NB4 (cell line): ENCODE measurements around the gene ZBTB8OS.
"Not testable (repeated sequence)": the region's sequence is repeated elsewhere in the genome, so short reads cannot be mapped to it uniquely, and the experiment has no call there.

ENCODE experiments used
- CTCF ChIP-seq: IDR thresholded peaks from one replicate; pipeline ENCODE4 v1.5.1; 2012; ENCODE audit warnings: low read depth, low read length
- MAX ChIP-seq: IDR thresholded peaks from 2 replicates; pipeline ENCODE4 v1.6.1; 2011; ENCODE audit warnings: low read depth, low read length
- MYC ChIP-seq: IDR thresholded peaks from 2 replicates; pipeline ENCODE4 v1.6.1; 2011; ENCODE audit warnings: low read depth, low read length
- POLR2A ChIP-seq: IDR thresholded peaks from 2 replicates; pipeline ENCODE4 v1.6.1; 2011; ENCODE audit warnings: mild to moderate bottlenecking; ENCODE audit not compliant: insufficient read length; ENCODE audit errors: extremely low read depth

GRCh38 chr1:32630173-32630572, 20.2 kb downstream of the ZBTB8OS start:
- TF ChIP-seq POLR2A, CTCF, MAX, MYC: not testable (repeated sequence)
